Lower lobe of right lung (tissue), 2 donors: ENCODE data around the gene MYO1D. TPM values are rescaled to one million over a fixed set of nuclear protein-coding genes. Genes with fewer than 3 reads are reported as not detected.
A peak's percentile ranks its signal among the peaks of the same experiment; 100 is the strongest.

ENCODE experiments used
- ATAC-seq, 2 donors: fragments of 200-7000 bp; cut with Tn5 transposase; one replicate each; pipeline ENCODE4 v1.9.1; 2020 to 2022; ENCODE audit warnings: mild to moderate bottlenecking in 2 of 2, moderate library complexity in 2 of 2
- DNase-seq: peaks from one replicate; pipeline ENCODE4 v3.0.0-alpha.2; 2020
- H3K27ac ChIP-seq: fragments of 200-600 bp; one replicate; pipeline ENCODE4 v1.8.0; 2022
- H3K27me3 ChIP-seq: fragments of 200-600 bp; one replicate; pipeline ENCODE4 v1.8.0; 2022; ENCODE audit warnings: low read depth
- H3K36me3 ChIP-seq: fragments of 200-600 bp; one replicate; pipeline ENCODE4 v1.8.0; 2022; ENCODE audit warnings: mild to moderate bottlenecking
- H3K4me1 ChIP-seq: fragments of 200-600 bp; one replicate; pipeline ENCODE4 v1.8.0; 2022
- H3K4me3 ChIP-seq: fragments of 200-600 bp; one replicate; pipeline ENCODE4 v1.8.0; 2022; ENCODE audit warnings: mild to moderate bottlenecking
- H3K9me3 ChIP-seq: fragments of 200-600 bp; one replicate; pipeline ENCODE4 v1.8.0; 2022
- CTCF ChIP-seq: fragments of 200-600 bp; IDR thresholded peaks from one replicate; pipeline ENCODE4 v1.8.0; 2022; ENCODE audit warnings: antibody characterized with exemption, mild to moderate bottlenecking
- intact Hi-C: fragments of 100-400 bp; cut with DNase I; formaldehyde crosslinking; loops from one replicate; pipeline ENCODE4 v1.11.0; 2022
- total RNA-seq: library from RNA; stranded (reverse); fragmentation: NEBNext Ultra II Directional; extraction: Animal tissue kit (Norgen Biotek cat#: 25700); gene quantifications from one replicate; pipeline ENCODE4 v1.2.1, GENCODE V29; 2021
- donor health status: DM: no; HTN: yes; CAD: no; lungs with severe emphysema.

Gene MYO1D
- total RNA-seq, 1 donor from 2014 or later: 58.0 TPM

GRCh38 chr17:32504166-32504990, 372.5 kb downstream of the MYO1D start:
- no peaks in the 10 kb centered on the region for H3K36me3 ChIP-seq
- ATAC-seq (peak; percentile 27 to 46), DNase-seq (peak; percentile 55)
- intact Hi-C loops: no loop called here
- TF ChIP-seq CTCF: no peak
- no peak overlapping the region for H3K4me3 ChIP-seq
- no peaks in the 10 kb centered on the region for H3K9me3 ChIP-seq
- H3K27me3 ChIP-seq: no peaks in the 10 kb centered on the region
- H3K4me1 ChIP-seq: peaks cover 26% of the 10 kb centered on the region
- H3K27ac ChIP-seq: peak overlapping the region; percentile 71

GRCh38 chr17:32503251-32504165, 373.4 kb downstream of the MYO1D start:
- ATAC-seq (peak; percentile 71 to 72), DNase-seq (no peak)
- Histone ChIP-seq H3K36me3 (no peaks in the 10 kb centered on the region), H3K27me3 (no peaks in the 10 kb centered on the region), H3K9me3 (no peaks in the 10 kb centered on the region), H3K4me1 (peaks cover 26% of the 10 kb centered on the region), H3K27ac (peak overlapping the region; percentile 75), H3K4me3 (no peak overlapping the region)
- TF ChIP-seq CTCF: no peak
- intact Hi-C loops: no loop called here

GRCh38 chr17:32502710-32503109, 374.2 kb downstream of the MYO1D start:
- no peaks in the 10 kb centered on the region for H3K9me3 ChIP-seq
- intact Hi-C loops: no loop called here
- H3K4me1 ChIP-seq: peaks cover 26% of the 10 kb centered on the region
- no peaks in the 10 kb centered on the region for H3K36me3 ChIP-seq
- H3K27me3 ChIP-seq: no peaks in the 10 kb centered on the region
- H3K27ac ChIP-seq: peak overlapping the region; percentile 75
- no peak for TF ChIP-seq CTCF
- no peak overlapping the region for H3K4me3 ChIP-seq
- ATAC-seq: no peak
- DNase-seq: no peak

GRCh38 chr17:32502013-32502412, 374.9 kb downstream of the MYO1D start:
- Histone ChIP-seq H3K4me1 (peaks cover 26% of the 10 kb centered on the region), H3K36me3 (no peaks in the 10 kb centered on the region), H3K27me3 (no peaks in the 10 kb centered on the region), H3K27ac (no peak overlapping the region), H3K4me3 (no peak overlapping the region), H3K9me3 (no peaks in the 10 kb centered on the region)
- TF ChIP-seq CTCF: no peak
- DNase-seq: no peak
- ATAC-seq: no peak
- intact Hi-C loops: no loop called here

GRCh38 chr17:32498391-32498790, 378.5 kb downstream of the MYO1D start:
- Histone ChIP-seq H3K36me3 (no peaks in the 10 kb centered on the region), H3K9me3 (no peaks in the 10 kb centered on the region), H3K27me3 (no peaks in the 10 kb centered on the region), H3K27ac (no peak overlapping the region), H3K4me1 (peaks cover 30% of the 10 kb centered on the region), H3K4me3 (no peak overlapping the region)
- intact Hi-C loops: no loop called here
- DNase-seq (no peak), ATAC-seq (no peak)
- TF ChIP-seq CTCF: no peak
